Upper lobe of right lung (tissue), 1 donor: ENCODE measurements around the gene TCHH. TPM values are rescaled to one million over a fixed set of nuclear protein-coding genes. Genes with fewer than 3 reads are reported as not detected.

ENCODE experiments used
- ATAC-seq: fragments of 200-7000 bp; cut with Tn5 transposase; one replicate; pipeline ENCODE4 v1.9.1; 2020; ENCODE audit warnings: mild to moderate bottlenecking, moderate library complexity
- DNase-seq: peaks from one replicate; pipeline ENCODE4 v3.0.0-alpha.2; 2020
- H3K27ac ChIP-seq: fragments of 200-600 bp; one replicate; pipeline ENCODE4 v1.8.0; 2022
- H3K27me3 ChIP-seq: fragments of 200-600 bp; one replicate; pipeline ENCODE4 v1.8.0; 2022; ENCODE audit warnings: mild to moderate bottlenecking
- H3K36me3 ChIP-seq: fragments of 200-600 bp; one replicate; pipeline ENCODE4 v1.8.0; 2022
- H3K4me1 ChIP-seq: fragments of 200-600 bp; one replicate; pipeline ENCODE4 v1.8.0; 2022
- H3K4me3 ChIP-seq: fragments of 200-600 bp; one replicate; pipeline ENCODE4 v1.8.0; 2022; ENCODE audit warnings: mild to moderate bottlenecking
- H3K9me3 ChIP-seq: fragments of 200-600 bp; one replicate; pipeline ENCODE4 v1.8.0; 2022
- CTCF ChIP-seq: fragments of 200-600 bp; IDR thresholded peaks from one replicate; pipeline ENCODE4 v1.8.0; 2022; ENCODE audit warnings: antibody characterized with exemption
- intact Hi-C: fragments of 100-400 bp; cut with DNase I; formaldehyde crosslinking; loops from one replicate; pipeline ENCODE4 v1.11.0; 2022
- total RNA-seq: library from RNA; stranded (reverse); fragmentation: NEBNext Ultra II Directional; extraction: Animal tissue kit (Norgen Biotek cat#: 25700); gene quantifications from one replicate; pipeline ENCODE4 v1.2.1, GENCODE V29; 2021
- donor health status: DM: no; HTN: yes; CAD: no; lungs with severe emphysema.

Gene TCHH
- total RNA-seq, 1 donor from 2014 or later: 0.20 TPM

GRCh38 chr1:152067929-152068328 lies 47.3 kb downstream of the TCHH start:
- no peaks in the 10 kb centered on the region for H3K4me1 ChIP-seq
- no peak for TF ChIP-seq CTCF
- no peak overlapping the region for H3K27ac ChIP-seq
- ATAC-seq: no peak
- no peak for DNase-seq
- H3K4me3 ChIP-seq: no peak overlapping the region
- no peaks in the 10 kb centered on the region for H3K9me3 ChIP-seq
- H3K27me3 ChIP-seq: peaks cover 10% of the 10 kb centered on the region
- intact Hi-C loops: no loop called here
- H3K36me3 ChIP-seq: no peaks in the 10 kb centered on the region

- Histone ChIP-seq H3K9me3 (no peaks in the 10 kb centered on the region), H3K27ac (no peak overlapping the region), H3K4me1 (no peaks in the 10 kb centered on the region), H3K27me3 (peaks cover 10% of the 10 kb centered on the region), H3K4me3 (no peak overlapping the region), H3K36me3 (no peaks in the 10 kb centered on the region)
- intact Hi-C loops: no loop called here
- DNase-seq: no peak
- no peak for ATAC-seq
- no peak for TF ChIP-seq CTCF
Measured at GRCh38 chr1:152067150-152067549, 48.1 kb downstream of the TCHH start.

- DNase-seq (no peak), ATAC-seq (no peak)
- Histone ChIP-seq H3K9me3 (no peaks in the 10 kb centered on the region), H3K27ac (no peak overlapping the region), H3K36me3 (no peaks in the 10 kb centered on the region), H3K4me1 (no peaks in the 10 kb centered on the region), H3K27me3 (peaks cover 15% of the 10 kb centered on the region), H3K4me3 (no peak overlapping the region)
- intact Hi-C loops: no loop called here
- no peak for TF ChIP-seq CTCF
Measured at GRCh38 chr1:152061952-152062351, 53.3 kb downstream of the TCHH start.

Other genes with a start within 250 kb of the TCHH start
- 14.0 TPM for gene THEM4, start 205.9 kb downstream of the TCHH start, total RNA-seq
- 643 TPM for gene S100A10, start 121.6 kb downstream of the TCHH start, total RNA-seq
- gene S100A11, start 78.4 kb downstream of the TCHH start, total RNA-seq: 522 TPM
- not detected for gene TCHHL1, start 26.4 kb downstream of the TCHH start, total RNA-seq
- gene RPTN, start 43.8 kb upstream of the TCHH start, total RNA-seq: not detected
- gene HRNR, start 108.7 kb upstream of the TCHH start, total RNA-seq: not detected
- gene FLG, start 209.8 kb upstream of the TCHH start, total RNA-seq: not detected
- not detected for gene FLG2, start 244.6 kb upstream of the TCHH start, total RNA-seq